ENCODE data around the gene NARF.

Gene NARF

DNA sequence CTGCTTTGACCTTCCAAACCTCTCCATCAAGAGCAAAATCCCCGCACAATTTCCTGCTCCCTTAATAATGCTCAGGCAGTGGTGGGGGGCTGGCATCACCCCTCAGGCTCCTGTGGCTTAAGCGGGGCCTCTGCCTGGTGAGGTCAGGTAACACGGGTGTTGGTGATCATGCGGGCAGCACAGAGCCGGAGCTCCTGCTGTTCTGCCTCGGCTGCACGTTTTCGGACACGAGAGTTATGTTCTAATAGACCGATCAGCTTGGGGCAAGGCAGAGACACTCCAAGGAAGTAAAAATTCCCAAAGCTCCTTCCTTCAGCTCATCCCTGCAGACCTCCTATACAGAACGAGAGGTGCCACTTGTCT, 6.0 kb downstream of the NARF start:
- TF ChIP-seq, protein P1, sequence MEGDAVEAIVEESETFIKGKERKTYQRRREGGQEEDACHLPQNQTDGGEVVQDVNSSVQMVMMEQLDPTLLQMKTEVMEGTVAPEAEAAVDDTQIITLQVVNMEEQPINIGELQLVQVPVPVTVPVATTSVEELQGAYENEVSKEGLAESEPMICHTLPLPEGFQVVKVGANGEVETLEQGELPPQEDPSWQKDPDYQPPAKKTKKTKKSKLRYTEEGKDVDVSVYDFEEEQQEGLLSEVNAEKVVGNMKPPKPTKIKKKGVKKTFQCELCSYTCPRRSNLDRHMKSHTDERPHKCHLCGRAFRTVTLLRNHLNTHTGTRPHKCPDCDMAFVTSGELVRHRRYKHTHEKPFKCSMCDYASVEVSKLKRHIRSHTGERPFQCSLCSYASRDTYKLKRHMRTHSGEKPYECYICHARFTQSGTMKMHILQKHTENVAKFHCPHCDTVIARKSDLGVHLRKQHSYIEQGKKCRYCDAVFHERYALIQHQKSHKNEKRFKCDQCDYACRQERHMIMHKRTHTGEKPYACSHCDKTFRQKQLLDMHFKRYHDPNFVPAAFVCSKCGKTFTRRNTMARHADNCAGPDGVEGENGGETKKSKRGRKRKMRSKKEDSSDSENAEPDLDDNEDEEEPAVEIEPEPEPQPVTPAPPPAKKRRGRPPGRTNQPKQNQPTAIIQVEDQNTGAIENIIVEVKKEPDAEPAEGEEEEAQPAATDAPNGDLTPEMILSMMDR (conservative IDR thresholded peaks at IDR 0.05; ENCODE audit: control insufficient read depth, insufficient read depth, low read depth, low read length), result no peak
- no peak for DNase-seq (ENCODE audit: low read depth)
- no peak overlapping the region for H3K4me3 ChIP-seq (ENCODE audit: control insufficient read depth, low read depth, low read length)

DNA sequence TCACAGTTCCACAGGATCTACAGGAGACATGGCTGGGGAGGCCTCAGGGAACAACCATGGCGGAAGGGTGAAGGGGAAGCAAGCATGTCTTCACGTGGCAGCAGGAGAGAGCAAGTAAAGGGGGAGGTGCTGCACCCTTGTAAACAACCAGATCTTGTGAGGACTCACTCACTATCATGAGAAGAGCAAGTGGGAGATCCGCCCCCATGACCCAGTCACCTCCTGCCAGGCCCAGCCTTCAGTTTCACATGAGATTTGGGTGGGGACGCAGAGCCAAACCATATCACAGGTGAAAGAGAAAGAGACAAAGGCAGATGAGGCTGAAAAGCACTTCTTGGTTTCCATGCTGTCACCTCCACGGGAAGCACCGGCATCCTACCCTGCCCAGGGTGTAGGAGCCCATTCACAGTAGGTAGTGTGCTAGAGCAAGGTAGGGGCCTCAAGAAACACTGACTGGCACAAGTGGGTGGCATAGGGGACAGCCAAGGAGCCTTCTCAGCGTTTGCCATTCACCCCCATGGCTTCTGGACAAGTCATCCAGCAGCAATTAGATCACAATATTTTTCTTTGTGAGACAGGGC, 6.6 kb downstream of the NARF start:
- DNase-seq (ENCODE audit: low read depth), result no peak
- TF ChIP-seq, protein P1 (conservative IDR thresholded peaks at IDR 0.05; ENCODE audit: control insufficient read depth, insufficient read depth, low read depth, low read length), result no peak
- no peak overlapping the region for H3K4me3 ChIP-seq (ENCODE audit: control insufficient read depth, low read depth, low read length)

DNA sequence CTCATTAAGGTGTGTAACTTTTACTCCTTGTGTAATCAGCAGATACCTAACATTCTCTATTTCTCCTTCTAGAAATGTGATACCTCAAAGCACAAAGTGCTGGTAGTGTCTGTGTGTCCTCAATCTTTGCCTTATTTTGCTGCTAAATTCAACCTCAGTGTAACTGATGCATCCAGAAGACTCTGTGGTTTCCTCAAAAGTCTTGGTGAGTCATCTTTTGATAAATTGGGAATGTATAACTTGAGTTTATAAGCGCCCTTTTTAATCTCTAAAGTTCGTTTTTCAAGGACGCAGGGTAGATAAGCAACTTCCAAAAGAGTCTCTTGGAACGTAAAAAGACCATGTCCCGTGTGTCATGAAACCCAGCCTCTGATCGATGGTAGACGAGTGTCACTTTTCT, 10.2 kb downstream of the NARF start:
- TF ChIP-seq, protein P1 (conservative IDR thresholded peaks at IDR 0.05; ENCODE audit: control insufficient read depth, insufficient read depth, low read depth, low read length), result no peak

DNA sequence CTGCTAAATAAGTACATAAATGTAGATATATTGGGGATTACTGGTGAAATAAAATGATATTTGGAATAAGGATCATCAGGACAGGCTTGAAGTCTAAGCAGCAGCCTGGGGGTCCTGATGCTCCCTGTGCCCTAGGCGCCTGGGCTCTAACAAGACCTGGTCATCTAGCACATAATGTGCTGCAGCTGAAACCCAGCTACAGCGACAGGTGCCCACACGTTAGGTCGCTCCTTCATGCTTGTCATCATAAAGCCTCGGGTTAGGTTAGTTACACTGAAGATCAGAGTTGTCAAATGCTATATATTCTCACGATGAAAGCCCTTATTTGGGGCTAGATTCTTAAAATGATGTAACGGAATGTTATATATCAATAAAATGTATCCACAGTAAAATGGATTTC, 11.5 kb downstream of the NARF start:
- H3K4me3 ChIP-seq (ENCODE audit: control insufficient read depth, low read depth, low read length), result no peak overlapping the region
- DNase-seq (ENCODE audit: low read depth), result no peak
- TF ChIP-seq, protein P1 (conservative IDR thresholded peaks at IDR 0.05; ENCODE audit: control insufficient read depth, insufficient read depth, low read depth, low read length), result no peak

More for the DNA sequence above, 10.2 kb downstream of the NARF start:
- no peak overlapping the region for H3K4me3 ChIP-seq (ENCODE audit: control insufficient read depth, low read depth, low read length)
- no peak for DNase-seq (ENCODE audit: low read depth)

DNA sequence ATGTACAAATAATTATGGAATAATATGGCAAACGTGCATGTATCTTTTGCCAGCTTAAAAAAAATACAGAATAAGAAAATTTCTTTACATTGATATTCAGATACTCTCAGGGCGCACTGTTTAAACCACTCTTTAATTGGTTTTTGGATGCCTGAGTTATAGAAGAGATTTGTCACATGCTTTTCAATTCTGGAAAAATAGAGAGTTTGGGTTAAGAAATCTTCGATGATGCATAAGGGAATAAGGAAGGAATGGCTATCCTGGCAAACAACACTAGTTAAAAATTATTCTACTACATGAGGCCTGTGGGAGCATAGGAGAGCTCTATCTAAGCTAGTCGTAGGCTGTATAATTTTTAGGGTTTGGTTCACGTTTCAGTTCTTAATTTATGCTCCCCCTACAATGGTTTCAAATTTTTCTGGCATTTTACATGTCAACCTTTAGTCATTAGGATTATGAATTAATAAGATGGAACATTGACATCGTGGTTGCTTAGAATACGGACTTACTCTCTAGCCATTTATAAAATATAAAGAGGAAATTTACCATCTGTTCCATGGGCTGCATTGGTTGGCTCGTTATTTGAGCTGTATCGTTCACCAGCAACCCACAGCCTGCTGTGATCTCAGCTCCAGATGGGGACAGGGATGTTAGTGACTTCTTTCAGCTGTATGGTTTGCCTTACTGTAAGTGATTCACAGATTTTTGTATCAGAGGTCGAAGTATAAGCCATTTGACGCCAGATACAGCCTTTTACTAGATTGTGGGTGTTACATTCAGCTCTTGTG, 15.9 kb downstream of the NARF start:
- TF ChIP-seq, protein P1 (conservative IDR thresholded peaks at IDR 0.05; ENCODE audit: control insufficient read depth, insufficient read depth, low read depth, low read length), result no peak

DNA sequence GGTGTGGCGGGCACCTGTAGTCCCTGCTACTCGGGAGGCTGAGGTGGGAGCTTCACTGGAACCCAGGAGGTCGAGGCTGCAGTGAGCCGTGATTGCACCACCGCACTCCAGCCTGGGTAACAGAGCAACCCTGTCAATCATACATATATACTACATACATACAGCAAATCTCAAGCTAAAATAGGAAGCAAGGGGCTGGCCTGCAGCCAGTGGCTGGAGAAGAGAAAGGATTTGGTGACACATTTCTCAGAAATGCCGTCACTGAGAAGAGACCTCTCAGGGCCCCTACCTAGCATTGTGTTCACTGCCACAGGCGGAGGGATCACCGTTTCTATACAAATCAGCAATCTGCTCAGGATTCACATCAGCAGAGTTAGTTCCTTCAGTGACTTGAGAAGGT, 16.9 kb downstream of the NARF start:
- TF ChIP-seq, protein P1 (conservative IDR thresholded peaks at IDR 0.05; ENCODE audit: control insufficient read depth, insufficient read depth, low read depth, low read length), result no peak
- no peak overlapping the region for H3K4me3 ChIP-seq (ENCODE audit: control insufficient read depth, low read depth, low read length)
- no peak for DNase-seq (ENCODE audit: low read depth)

More for the DNA sequence above, 15.9 kb downstream of the NARF start:
- no peak for DNase-seq (ENCODE audit: low read depth)
- no peak overlapping the region for H3K4me3 ChIP-seq (ENCODE audit: control insufficient read depth, low read depth, low read length)

Data from fibroblast of mammary gland (primary cell).